GM18519 (cell line): ENCODE measurements around the gene ACAP3.
"Not testable (repeated sequence)": the region's sequence is repeated elsewhere in the genome, so short reads cannot be mapped to it uniquely, and the experiment has no call there.

ENCODE experiments used
- ATAC-seq: cut with Tn5 transposase; IDR thresholded peaks from one replicate; pipeline ENCODE4 v1.9.1; 2021; ENCODE audit warnings: mild to moderate bottlenecking, moderate library complexity; ENCODE audit not compliant: unreplicated experiment, low FRiP score

Gene ACAP3

DNA sequence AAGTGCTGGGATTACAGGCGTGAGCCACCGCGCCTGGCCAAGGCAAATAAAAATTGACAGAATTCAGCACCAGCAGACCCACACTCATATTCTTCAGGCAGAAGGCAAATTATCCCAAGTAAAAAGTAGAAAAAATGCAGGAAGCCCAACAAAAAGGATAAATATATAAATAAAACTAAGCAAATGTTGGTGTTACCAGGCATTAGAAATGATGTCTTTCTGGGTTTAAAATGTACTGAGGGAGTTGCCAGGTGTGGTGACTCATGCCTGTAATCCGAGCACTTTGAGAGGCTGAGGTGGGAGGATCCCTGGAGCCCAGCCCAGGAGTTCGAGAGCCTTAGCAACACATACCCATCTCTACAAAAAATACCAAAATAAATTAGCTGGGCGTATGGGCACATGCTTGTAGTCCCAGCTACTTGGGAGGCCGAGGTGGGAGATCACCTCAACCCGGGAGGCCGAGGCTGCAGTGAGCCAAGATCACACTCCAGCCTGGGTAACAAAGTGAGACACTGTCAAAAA lies 10.5 kb upstream of the ACAP3 start:
- no peak for ATAC-seq

DNA sequence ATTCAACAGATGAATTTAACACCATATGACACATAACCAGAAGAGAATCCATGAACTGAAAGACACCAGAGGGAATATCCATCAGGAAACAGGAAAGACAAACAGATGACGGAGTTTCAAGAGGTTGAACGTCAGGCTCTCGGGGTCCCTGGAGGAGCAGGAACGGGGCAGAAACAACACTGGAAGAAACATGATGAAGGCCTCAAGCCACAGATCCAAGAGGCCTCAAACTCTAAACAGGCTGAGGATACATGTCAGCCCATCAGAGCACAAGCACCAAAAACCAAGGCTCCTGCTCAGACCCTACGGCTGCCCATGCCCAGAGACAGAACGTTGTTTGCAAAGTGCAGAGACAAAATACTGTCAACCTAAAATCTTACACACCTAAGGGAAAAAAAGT lies 9.7 kb upstream of the ACAP3 start:
- no peak for ATAC-seq

DNA sequence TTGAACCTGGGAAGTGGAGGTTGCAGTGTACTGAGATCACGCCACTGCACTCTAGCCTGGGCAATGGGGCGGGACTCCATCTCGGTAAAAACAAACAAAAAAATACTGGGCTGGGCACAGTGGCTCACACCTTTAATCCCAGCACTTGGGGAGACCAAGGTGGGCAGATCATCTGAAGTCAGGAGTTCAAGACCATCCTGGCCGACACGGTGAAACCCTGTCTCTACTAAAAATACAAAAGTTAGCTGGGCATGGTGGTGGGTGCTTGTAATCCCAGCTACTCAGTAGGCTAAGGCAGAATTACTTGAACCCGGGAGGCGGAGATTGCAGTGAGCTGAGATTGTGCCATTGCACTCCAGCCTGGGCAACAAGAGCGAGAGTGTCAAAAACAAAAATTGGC lies 8.5 kb upstream of the ACAP3 start:
- ATAC-seq = not testable (repeated sequence)

DNA sequence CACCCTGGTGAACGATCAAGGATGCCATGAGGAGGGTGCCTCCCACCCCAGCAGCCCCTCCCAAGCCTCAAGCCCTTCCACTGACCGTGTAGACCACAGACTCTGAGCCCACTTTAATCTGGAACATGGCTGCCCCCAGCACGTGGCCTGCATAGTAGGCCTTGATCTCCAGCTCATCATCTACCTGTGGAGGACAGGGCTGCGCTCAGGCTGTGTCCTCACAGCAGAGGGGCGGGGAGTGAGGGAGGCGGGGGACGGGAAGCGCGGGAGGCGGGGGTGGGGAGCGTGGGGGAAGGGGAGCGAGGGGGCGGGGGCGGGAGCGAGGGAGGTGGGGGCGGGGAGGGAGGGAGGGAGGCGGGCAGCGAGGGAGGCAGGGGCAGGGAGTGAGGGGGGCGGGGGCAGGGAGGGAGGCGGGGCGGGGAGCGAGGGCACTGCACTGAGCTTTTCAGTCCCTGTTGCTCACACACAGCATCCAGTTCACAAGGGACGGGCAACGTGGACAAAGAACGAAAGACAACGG lies 7.8 kb upstream of the ACAP3 start:
- no peak for ATAC-seq

DNA sequence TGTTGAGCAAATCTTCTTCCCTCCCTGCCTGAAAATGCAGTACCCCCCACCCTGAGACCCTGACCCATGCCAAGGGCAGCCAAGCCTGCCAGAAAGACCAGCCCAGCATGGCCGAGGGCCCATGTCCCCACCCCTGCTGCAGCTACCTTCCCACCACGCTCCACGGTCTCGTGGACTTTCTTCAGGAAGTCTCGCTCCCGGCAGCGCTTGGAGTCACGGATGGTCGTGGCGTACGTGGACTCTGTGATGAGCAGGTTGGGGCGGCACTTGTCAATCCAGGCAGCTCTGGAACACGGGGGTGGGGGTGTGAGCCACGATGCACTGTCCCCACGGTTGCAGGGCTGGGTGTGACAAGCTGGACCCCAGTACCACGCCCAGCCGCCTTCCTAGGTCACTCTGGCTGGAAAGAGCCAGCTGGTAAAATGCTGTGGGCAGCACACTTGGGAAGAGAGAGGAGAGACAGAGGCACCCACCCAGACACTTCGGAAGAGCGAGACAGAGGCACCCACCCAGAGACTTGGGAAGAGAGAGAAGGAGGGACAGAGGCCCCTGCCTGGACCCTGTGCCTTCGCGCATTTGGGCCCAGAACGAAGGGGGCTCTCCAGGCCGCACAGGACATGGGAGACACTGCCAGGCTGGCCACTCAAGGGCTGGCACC lies 7.1 kb upstream of the ACAP3 start:
- ATAC-seq = no peak

DNA sequence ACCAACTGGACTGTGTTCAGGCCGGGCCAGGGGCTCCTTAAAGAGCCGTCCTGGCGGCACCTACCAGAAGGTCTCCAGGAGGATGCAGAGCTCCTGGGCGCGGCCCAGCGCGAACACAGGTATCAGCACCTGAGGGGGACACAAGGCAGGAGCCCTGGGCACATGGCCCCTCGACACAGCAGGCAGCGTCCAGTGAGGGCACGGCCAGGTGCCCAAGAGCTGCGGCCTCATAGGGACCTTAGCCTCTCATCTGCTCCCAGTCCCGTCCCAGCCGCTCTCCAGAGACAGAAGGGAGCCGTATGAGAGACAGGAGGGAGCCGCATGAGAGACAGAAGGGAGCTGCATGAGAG lies 6.5 kb upstream of the ACAP3 start:
- ATAC-seq = no peak

DNA sequence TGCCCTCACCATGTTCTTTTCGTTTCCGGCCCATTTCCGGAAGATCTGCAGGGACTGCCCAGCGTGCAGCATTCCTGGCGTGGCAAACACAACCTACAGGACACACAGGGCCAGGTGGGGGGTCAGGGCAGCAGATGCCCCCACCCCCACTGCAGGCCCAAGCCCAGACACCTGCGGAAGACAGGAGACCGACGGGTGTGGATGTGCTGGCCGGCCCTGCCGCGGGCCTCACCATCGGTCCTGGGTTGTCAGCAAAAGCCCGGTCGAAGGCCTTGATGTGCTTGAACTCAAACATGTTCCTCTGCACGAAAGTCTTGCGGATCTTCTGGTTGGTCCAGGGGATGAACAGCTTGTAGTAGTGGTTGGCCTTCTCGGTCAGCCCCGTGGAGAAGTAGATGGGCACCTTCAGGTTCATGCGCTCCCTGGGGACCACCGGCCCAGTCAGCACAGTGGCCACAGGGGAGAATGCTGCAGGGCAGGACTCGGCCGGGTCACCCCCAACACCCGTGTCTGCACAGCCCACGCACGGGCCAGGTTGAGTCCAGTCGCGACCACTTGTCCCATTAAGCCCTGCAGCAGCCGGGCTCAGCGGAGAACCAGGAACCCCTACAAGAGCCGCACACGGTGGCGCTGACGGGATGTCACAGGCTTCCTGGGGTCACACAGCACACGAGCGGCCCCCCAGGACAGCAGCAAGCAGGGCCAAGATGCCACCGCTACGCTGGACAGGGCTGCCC lies 5.9 kb upstream of the ACAP3 start:
- ATAC-seq = no peak

DNA sequence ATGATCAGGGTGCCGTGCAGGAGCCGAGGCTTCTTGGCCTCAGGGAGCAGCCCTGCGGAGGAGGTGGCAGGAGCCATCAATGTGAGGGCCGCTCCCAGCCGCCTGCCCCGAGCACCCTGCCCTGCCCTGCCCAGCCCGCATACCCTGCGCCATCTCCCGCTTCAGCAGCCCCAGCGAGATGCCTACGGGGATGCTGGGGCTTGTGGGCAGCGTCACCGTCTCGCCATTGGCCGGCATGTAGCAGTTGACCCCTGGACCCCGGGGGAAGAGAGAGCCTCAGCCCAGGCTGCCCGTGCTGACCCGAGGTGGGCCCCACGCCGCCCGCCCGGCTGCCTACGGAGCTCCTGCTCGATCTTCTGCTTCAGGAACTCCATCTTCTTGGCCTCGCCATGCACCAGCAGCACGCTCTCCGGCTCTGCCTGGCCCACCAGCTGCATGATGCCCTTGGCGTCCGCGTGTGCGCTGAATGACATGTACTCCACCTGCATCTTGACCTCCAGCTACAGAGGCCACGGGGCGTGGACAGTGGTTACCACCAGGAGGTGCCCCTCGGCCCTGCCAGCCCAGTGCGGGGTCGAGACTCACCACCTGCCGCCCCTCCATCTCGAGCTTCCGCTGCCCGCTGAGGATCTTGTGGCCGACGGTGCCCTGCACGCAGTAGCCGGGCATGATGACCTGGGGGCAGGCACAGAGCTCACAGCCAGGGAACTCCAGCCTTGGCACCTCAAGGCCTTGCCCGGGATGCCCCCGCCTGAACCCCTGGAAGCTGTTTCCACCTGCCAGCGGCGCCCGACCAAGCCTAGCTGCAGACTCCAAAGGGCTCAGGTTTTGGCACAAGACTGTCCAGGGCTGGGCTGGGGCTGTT lies 5.0 kb upstream of the ACAP3 start:
- ATAC-seq = no peak

DNA sequence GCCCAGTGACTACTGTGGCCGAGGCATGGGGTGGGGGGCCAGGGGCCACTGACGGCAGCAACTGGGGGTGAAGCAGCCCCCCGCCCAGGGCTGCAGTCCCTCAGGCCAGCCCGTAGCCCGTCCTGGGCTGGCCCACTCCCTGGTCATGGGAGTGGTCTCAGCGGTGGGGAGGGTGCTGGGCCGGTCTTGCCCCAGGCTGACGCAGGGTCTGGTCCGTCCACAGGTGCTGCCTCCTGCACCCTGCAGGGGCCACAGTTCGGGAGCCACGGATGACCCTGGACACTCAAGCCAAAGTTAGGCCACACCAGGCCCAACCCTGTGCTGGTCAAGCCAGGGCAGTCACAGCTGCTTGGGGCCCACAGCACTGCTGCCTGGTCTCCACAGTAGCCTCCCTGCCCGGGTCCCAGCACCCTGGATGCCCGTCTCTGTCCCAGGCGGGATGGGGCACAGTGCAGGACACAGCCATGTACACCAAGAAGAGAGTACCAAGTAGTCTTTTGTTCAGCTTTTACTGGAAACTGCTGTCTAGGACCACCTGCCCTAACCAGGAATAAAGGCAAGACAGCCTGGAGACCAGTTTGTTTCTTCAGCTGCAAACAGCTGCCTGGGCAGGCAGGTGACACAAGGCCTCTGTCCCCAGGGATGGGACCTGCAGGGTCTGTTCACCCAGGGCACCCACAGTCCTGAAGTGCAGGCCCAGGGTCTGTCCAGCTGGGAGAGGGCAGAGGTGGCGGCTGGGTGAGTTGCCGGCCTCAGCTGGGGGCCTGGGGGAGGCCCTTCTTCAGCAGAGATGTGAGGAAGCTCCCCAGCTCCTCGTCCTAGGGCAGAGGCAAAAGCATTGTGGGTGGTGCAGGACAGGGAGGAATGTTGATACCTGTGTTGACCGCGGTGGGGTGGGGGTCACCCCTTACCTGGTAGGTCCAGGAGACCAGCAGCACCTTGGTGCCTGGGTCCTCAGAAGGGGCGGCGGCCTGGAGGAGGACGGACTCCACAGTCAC lies 3.7 kb upstream of the ACAP3 start:
- no peak for ATAC-seq

DNA sequence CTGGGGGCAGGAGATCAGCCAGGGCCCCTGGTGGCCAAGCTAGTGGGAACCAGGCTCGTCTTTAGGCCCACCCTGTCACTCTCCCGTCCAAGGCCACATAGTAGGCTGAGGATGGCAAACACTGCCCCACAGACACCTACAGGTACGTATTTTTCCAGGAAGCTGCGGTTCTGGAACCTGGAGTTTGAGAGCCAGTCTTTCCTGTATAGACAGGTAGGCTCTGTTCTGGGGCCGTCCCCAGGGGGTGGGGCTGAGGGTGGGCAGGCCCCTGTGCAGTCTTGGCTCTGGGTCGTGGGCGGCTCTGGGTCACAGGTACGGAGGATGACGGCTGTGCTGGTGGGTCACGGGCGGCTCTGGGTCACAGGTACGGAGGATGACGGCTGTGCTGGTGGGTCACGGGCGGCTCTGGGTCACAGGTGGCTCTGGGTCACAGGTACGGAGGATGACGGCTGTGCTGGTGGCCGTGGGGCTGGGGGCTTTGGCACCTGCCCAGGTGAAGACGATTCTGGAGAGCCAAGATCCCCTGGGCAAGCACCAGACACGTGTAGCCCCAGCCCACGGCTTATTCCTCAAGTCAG lies 2.8 kb upstream of the ACAP3 start:
- no peak for ATAC-seq

DNA sequence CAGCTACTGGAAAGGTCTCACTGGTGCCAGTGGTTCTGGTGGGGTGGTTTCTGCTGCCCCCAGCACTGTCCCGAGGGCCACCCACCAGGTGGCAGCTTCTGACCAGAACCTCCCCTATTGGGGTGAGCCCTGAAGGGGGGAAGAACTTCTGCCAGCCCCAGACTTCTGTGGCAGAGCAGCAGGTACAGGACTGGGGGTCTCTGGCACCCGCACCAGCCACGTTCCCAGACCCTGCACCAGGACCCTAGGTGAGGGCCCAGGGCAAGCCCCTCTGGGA lies 2.3 kb upstream of the ACAP3 start:
- no peak for ATAC-seq

DNA sequence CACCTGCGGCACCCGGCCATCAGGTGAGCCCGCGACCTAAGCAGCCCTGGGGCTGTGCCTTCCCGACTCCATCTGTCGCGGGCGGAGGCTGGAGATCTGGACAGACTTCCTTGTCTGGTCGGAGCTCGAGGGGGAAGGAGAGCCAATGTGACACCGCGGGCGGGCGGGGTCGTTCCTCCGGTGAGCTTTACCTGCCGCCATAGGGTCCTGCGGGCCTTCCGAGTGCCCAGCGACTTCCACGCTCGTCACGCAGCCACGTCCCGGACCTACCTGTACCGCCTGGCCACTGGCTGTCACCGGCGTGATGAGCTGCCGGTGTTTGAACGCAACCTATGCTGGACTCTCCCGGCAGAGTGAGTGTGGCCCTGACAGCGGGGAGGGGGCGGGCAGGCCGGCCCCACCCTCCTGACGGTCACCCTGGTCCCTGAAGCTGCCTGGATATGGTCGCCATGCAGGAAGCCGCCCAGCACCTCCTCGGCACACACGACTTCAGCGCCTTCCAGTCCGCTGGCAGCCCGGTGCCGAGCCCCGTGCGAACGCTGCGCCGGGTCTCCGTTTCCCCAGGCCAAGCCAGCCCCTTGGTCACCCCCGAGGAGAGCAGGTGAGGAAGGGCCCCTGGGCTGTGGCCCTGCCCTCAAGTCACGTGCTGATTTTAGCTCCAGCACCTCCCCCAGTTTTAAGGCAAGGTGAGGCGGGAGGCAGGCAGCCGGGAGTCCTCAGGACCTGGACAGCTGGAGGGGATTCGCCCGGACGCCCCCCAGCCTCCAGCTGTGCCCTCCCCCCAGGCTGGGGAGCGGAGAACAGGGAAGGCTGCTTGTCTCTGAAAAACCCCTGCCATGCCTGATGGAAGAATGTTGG lies 1.8 kb upstream of the ACAP3 start:
- no peak for ATAC-seq

DNA sequence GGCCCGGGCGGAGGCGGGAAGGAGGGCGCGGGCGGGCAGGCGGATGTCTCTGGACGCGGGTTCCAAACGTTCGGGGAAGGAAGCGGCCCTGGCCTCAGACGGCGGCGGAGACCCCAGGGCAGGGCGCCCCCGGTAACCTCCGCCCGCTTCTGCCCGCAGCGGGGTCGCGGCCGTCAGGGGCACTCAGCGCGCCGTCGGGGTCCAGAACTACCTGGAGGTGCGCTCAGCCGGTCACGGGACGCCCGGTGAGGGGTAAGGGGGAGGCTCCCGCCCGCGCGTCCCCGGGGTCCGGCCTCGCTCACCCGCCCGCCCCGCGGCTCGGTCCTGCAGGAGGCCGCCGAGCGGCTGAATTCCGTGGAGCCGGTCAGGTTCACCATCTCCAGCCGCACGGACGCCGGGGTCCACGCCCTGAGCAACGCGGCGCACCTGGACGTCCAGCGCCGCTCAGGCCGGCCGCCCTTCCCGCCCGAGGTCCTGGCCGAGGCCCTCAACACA lies 1.1 kb upstream of the ACAP3 start:
- no peak for ATAC-seq

DNA sequence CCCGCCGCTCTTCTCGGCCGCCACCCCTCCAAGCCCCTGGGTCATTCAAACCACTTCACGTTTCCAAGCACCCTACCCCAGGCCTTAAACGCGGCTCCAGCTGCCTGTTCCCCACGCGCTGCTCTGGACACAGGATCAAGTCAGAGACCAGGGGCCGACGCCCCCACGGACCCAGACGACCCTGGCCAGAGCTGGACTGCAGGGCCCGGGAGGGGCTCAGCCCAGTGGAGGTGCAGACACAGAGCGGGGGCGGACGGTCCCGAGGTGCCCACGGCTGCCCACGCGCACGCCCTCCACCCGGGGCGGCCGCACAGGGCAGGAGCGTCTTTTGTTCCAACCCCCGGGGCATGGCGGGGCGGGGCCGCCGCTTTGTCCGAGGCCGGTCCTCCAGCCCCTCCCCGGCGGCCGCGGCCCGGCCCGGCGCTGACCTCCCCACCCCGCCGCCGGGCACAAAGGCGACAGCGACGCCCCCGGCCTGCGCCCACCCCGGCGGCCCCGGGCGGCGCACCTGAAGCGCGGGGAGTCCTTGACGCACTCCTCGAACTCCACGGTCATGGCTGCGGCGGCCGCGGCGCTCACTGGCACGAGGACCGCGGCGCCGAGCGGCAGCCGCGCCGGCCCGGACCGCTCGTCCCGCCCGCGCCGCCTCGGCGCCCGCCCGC lies 338 bp downstream of the ACAP3 start:
- no peak for ATAC-seq

DNA sequence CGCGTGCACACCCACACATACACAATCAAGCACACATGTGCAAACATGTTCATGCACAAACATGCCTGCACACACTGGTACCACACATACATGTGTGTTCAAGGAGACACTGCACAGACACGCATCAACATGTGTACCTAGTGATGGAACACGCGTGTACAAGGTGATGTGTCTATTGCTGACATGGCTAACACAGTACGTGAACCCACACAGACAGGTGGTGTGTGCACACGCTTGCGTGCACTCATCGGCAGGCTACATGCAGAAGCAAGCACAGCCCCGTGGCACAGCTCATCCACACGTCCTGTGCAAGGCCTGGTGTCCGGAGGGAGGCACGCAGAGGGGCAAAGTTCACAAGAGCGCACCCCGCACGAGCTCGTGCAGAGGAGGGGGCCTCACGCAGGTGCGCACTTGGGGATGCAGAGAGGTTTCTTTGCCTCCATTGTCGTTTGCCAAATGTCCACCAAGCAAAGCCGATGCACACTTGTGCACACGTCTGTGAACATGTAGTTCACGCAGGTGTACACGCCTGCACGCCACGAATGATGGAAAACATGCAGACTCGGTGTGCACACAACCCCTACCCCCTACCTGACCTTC lies 969 bp downstream of the ACAP3 start:
- ATAC-seq = no peak

DNA sequence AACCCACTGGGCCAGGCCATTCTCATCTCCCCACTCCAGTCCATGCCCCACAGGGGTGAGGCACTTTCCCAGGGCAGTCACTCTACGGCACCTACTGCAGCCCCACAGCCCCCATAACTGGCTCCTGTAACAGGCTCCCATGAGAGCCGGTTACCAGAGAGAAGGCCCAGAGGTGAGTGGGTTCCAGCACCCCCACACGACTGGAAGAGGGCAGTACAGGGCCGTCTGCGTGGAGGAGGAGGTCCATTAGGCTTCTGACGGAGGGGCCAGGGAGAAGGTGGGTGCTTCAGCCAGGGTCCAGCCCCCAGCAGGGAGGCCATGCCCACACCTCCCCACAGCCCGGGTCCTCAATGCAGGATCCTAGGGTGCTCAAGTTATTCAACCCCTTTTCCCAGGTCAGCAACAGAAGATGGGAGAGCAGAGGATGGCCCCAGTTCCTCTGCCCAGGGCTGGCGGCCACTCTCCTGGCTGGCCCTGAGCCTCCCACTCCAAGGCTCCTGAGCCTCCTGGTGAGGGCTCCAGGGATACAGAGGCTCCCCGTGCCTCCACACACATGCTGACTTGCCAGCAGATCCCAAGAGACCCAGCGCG lies 1.6 kb downstream of the ACAP3 start:
- no peak for ATAC-seq

DNA sequence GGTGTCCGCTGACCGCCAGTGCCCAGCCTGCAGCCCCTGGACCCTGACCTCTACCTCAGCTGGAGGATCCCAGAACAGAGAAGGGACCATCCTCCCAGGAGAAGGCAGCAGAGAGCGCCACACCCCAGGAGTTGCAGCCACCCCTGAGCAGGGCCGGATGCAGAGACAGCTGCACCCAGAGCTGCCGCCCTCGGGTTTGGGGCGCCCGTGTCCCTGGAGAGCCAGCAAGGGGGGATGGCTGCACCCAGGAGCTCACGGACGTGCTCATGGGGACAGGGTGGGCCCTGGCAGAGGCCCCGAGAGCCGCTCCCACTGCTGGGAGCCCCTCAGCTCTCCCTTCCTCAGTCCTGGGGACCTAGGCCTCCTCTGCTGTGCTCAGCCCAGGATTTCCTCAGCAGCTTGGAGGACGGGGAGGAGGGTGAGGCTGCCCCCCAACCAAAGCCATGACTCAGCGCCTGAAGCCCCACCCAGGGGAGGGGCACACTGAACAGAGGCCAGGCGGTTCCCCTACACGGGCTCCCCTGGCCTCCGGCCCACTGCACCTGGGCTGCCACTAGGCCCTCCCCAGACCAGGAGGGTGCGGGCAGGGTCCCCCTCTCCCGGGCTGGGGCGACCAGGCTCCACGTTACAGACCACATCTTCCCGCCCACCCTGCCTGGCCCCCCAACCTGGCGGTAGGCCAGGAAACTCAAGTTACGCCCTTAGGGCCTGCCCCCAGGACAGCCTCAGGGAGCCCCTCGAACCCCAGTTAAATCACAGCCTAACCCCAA lies 2.2 kb downstream of the ACAP3 start:
- ATAC-seq = no peak
